Activated naive CD4-positive, alpha-beta T cell treated with anti-CD3 and anti-CD28 coated beads, Interleukin-2, amount 10 ng/mL, durations not matched to agents 7 days and 5 days (primary cell): Measurements from ENCODE around the gene GLB1L2.

Experiments used
- CTCF ChIA-PET: fragments of 350-600 bp; sonication (Branson Sonifier 250); formaldehyde crosslinking; loops from one replicate; lab custom pipeline; 2021; ENCODE audit warnings: antibody characterized with exemption; lab: Charles Lee
- DNase-seq: peaks from one replicate; pipeline ENCODE4 v3.0.0-alpha.2; 2020
- H3K27ac Mint-ChIP-seq: one replicate; pipeline ENCODE4 v1.8.0; 2021; ENCODE audit warnings: mild to moderate bottlenecking, moderate library complexity, mixed read lengths
- H3K27me3 Mint-ChIP-seq: one replicate; pipeline ENCODE4 v1.8.0; 2021; ENCODE audit warnings: mild to moderate bottlenecking, mixed read lengths
- H3K36me3 Mint-ChIP-seq: one replicate; pipeline ENCODE4 v1.8.0; 2021; ENCODE audit warnings: mixed read lengths
- H3K4me1 Mint-ChIP-seq: one replicate; pipeline ENCODE4 v1.8.0; 2021; ENCODE audit warnings: mixed read lengths
- H3K4me3 Mint-ChIP-seq: one replicate; pipeline ENCODE4 v1.8.0; 2021; ENCODE audit warnings: mild to moderate bottlenecking, moderate library complexity, mixed read lengths
- H3K9me3 Mint-ChIP-seq: one replicate; pipeline ENCODE4 v1.8.0; 2021; ENCODE audit warnings: mixed read lengths

GLB1L2 gene

GRCh38 chr11:134362192-134362901 is 30.6 kb downstream of the GLB1L2 start:
- Mint-ChIP-seq H3K9me3 (no peaks in the 10 kb centered on the region), H3K4me3 (no peak overlapping the region), H3K27me3 (peaks cover 20% of the 10 kb centered on the region), H3K4me1 (peaks cover 20% of the 10 kb centered on the region), H3K36me3 (no peaks in the 10 kb centered on the region), H3K27ac (peak overlapping the region; percentile 68)
- CTCF ChIA-PET, result no interaction called here
- no peak for DNase-seq

- Mint-ChIP-seq H3K9me3 (no peaks in the 10 kb centered on the region), H3K4me3 (no peak overlapping the region), H3K27me3 (peaks cover 18% of the 10 kb centered on the region), H3K4me1 (peaks cover 20% of the 10 kb centered on the region), H3K36me3 (no peaks in the 10 kb centered on the region), H3K27ac (no peak overlapping the region)
- CTCF ChIA-PET, result no interaction called here
- DNase-seq, result no peak
These were observed 31.4 kb downstream of the GLB1L2 start for GRCh38 chr11:134363161-134363560.

GRCh38 chr11:134363592-134363991 is 31.8 kb downstream of the GLB1L2 start:
- DNase-seq, result no peak
- Mint-ChIP-seq H3K9me3 (no peaks in the 10 kb centered on the region), H3K4me3 (no peak overlapping the region), H3K27me3 (peaks cover 14% of the 10 kb centered on the region), H3K27ac (no peak overlapping the region), H3K4me1 (peaks cover 20% of the 10 kb centered on the region), H3K36me3 (no peaks in the 10 kb centered on the region)
- CTCF ChIA-PET, result no interaction called here

- Mint-ChIP-seq H3K36me3 (no peaks in the 10 kb centered on the region), H3K4me3 (no peak overlapping the region), H3K27ac (no peak overlapping the region), H3K4me1 (peaks cover 20% of the 10 kb centered on the region), H3K27me3 (peaks cover 8% of the 10 kb centered on the region), H3K9me3 (no peaks in the 10 kb centered on the region)
- CTCF ChIA-PET, result no interaction called here
- DNase-seq, result no peak
These were observed 32.5 kb downstream of the GLB1L2 start for GRCh38 chr11:134364261-134364660.

GRCh38 chr11:134365011-134365925 is 33.5 kb downstream of the GLB1L2 start:
- no peak overlapping the region for H3K4me3 Mint-ChIP-seq
- H3K27ac Mint-ChIP-seq, result no peak overlapping the region
- CTCF ChIA-PET, result no interaction called here
- peaks cover 12% of the 10 kb centered on the region for H3K4me1 Mint-ChIP-seq
- peaks cover 5% of the 10 kb centered on the region for H3K27me3 Mint-ChIP-seq
- no peaks in the 10 kb centered on the region for H3K36me3 Mint-ChIP-seq
- no peak for DNase-seq
- H3K9me3 Mint-ChIP-seq, result no peaks in the 10 kb centered on the region

GRCh38 chr11:134366254-134366653 is 34.5 kb downstream of the GLB1L2 start:
- CTCF ChIA-PET, result no interaction called here
- no peaks in the 10 kb centered on the region for H3K36me3 Mint-ChIP-seq
- no peak for DNase-seq
- peaks cover 9% of the 10 kb centered on the region for H3K4me1 Mint-ChIP-seq
- H3K4me3 Mint-ChIP-seq, result no peak overlapping the region
- no peaks in the 10 kb centered on the region for H3K9me3 Mint-ChIP-seq
- peaks cover 3% of the 10 kb centered on the region for H3K27me3 Mint-ChIP-seq
- H3K27ac Mint-ChIP-seq, result no peak overlapping the region

- no peak overlapping the region for H3K27ac Mint-ChIP-seq
- CTCF ChIA-PET, result no interaction called here
These were observed 36.0 kb downstream of the GLB1L2 start for GRCh38 chr11:134367781-134368180.

GRCh38 chr11:134369656-134370525 is 38.1 kb downstream of the GLB1L2 start:
- CTCF ChIA-PET, result no interaction called here
- no peak overlapping the region for H3K4me3 Mint-ChIP-seq
- no peak for DNase-seq
- no peaks in the 10 kb centered on the region for H3K36me3 Mint-ChIP-seq
- no peaks in the 10 kb centered on the region for H3K4me1 Mint-ChIP-seq
- no peaks in the 10 kb centered on the region for H3K9me3 Mint-ChIP-seq
- H3K27me3 Mint-ChIP-seq, result no peaks in the 10 kb centered on the region
- no peak overlapping the region for H3K27ac Mint-ChIP-seq

More at GRCh38 chr11:134367781-134368180, 36.0 kb downstream of the GLB1L2 start:
- no peaks in the 10 kb centered on the region for H3K4me1 Mint-ChIP-seq
- H3K4me3 Mint-ChIP-seq, result no peak overlapping the region
- no peaks in the 10 kb centered on the region for H3K36me3 Mint-ChIP-seq
- no peak for DNase-seq
- H3K27me3 Mint-ChIP-seq, result peaks cover 3% of the 10 kb centered on the region
- H3K9me3 Mint-ChIP-seq, result no peaks in the 10 kb centered on the region

GRCh38 chr11:134370526-134371435 is 39.0 kb downstream of the GLB1L2 start:
- H3K27ac Mint-ChIP-seq, result no peak overlapping the region
- CTCF ChIA-PET, result no interaction called here
- no peak overlapping the region for H3K4me3 Mint-ChIP-seq
- no peaks in the 10 kb centered on the region for H3K9me3 Mint-ChIP-seq
- H3K27me3 Mint-ChIP-seq, result no peaks in the 10 kb centered on the region
- H3K36me3 Mint-ChIP-seq, result no peaks in the 10 kb centered on the region
- no peak for DNase-seq
- no peaks in the 10 kb centered on the region for H3K4me1 Mint-ChIP-seq

- Mint-ChIP-seq H3K9me3 (no peaks in the 10 kb centered on the region), H3K4me3 (no peak overlapping the region), H3K36me3 (no peaks in the 10 kb centered on the region), H3K4me1 (no peaks in the 10 kb centered on the region), H3K27ac (no peak overlapping the region), H3K27me3 (peaks cover 3% of the 10 kb centered on the region)
- CTCF ChIA-PET, result interaction anchor here (0.7 kb wide), 1 partner anchor 172 kb away, joined by 4 read pairs; no protein-coding TSS in a partner anchor
- no peak for DNase-seq
These were observed 39.8 kb downstream of the GLB1L2 start for GRCh38 chr11:134371436-134372185.

- Mint-ChIP-seq H3K36me3 (no peaks in the 10 kb centered on the region), H3K9me3 (no peaks in the 10 kb centered on the region), H3K4me3 (no peak overlapping the region), H3K27ac (no peak overlapping the region), H3K4me1 (no peaks in the 10 kb centered on the region), H3K27me3 (peaks cover 6% of the 10 kb centered on the region)
- DNase-seq, result no peak
- CTCF ChIA-PET, result no interaction called here
These were observed 40.7 kb downstream of the GLB1L2 start for GRCh38 chr11:134372536-134372935.

- Mint-ChIP-seq H3K9me3 (no peaks in the 10 kb centered on the region), H3K27ac (no peak overlapping the region), H3K36me3 (no peaks in the 10 kb centered on the region), H3K4me3 (no peak overlapping the region), H3K27me3 (peaks cover 10% of the 10 kb centered on the region), H3K4me1 (no peaks in the 10 kb centered on the region)
- CTCF ChIA-PET, result no interaction called here
- DNase-seq, result no peak
These were observed 41.2 kb downstream of the GLB1L2 start for GRCh38 chr11:134372961-134373360.

- Mint-ChIP-seq H3K4me3 (no peak overlapping the region), H3K36me3 (no peaks in the 10 kb centered on the region), H3K9me3 (no peaks in the 10 kb centered on the region), H3K4me1 (no peaks in the 10 kb centered on the region), H3K27me3 (peaks cover 11% of the 10 kb centered on the region), H3K27ac (peak overlapping the region; percentile 33)
- CTCF ChIA-PET, result no interaction called here
- DNase-seq, result no peak
These were observed 41.8 kb downstream of the GLB1L2 start for GRCh38 chr11:134373591-134374052.
